GM23338 (cell line): Measurements from ENCODE around the gene KRT38.

Source experiments
- EZH2 ChIP-seq: fragments of 200-600 bp; sonication (generic); IDR thresholded peaks from one replicate; pipeline ENCODE4 v1.8.0; 2017; ENCODE audit warnings: antibody characterized with exemption, mild to moderate bottlenecking, low read depth; ENCODE audit not compliant: unreplicated experiment
- REST ChIP-seq: IDR thresholded peaks from one replicate; pipeline ENCODE4 v1.6.1; 2018; ENCODE audit warnings: antibody characterized with exemption; ENCODE audit not compliant: unreplicated experiment

DNA sequence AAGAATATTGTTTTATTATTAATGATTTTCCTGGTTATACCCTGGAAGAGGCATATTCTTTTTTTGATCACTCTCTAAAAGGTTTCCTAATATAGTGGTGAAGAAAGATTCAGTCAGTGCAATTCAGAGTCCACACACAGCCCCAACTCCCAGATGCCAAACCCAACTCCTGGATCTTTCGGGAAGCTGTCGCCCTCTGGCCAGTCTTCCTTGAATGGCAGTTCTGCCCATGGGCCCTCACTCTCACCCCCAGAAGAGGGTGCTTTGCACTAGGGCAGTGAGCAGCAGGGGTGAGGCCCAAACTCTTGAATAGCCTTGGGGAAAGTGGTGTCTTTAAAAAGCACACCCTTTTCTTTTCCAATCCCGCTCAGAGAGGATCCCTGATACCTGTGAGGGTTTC lies 15.4 kb upstream of the KRT38 start:
- TF ChIP-seq REST: no peak
- no peak for TF ChIP-seq EZH2
